GM12874 (cell line): ENCODE measurements around the gene ZNF500.

Experiments used
- CTCF ChIP-seq: IDR thresholded peaks from 2 replicates; pipeline ENCODE4 v1.5.1; 2011; ENCODE audit warnings: low read depth, mild to moderate bottlenecking, control low read depth, low read length, moderate library complexity; ENCODE audit not compliant: insufficient read depth

Gene ZNF500

GRCh38 chr16:4746215-4746614 is 20.7 kb downstream of the ZNF500 start:
- no peak for TF ChIP-seq CTCF

DNA sequence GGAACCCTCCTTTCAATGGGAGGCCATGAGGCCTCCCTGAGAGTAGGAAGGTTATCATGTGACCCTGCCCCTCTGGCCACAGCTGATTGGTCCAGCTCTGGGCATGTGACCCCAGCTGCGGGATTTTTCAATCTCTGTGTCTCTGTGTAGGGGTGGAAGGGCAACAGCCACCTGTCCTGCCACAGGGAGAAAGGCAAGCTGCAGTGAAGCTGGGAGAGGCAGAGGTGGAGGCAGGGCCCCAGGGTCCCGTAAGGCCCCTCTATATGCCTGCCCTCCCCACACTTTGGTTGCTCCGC is 21.7 kb downstream of the ZNF500 start:
- no peak for TF ChIP-seq CTCF

DNA sequence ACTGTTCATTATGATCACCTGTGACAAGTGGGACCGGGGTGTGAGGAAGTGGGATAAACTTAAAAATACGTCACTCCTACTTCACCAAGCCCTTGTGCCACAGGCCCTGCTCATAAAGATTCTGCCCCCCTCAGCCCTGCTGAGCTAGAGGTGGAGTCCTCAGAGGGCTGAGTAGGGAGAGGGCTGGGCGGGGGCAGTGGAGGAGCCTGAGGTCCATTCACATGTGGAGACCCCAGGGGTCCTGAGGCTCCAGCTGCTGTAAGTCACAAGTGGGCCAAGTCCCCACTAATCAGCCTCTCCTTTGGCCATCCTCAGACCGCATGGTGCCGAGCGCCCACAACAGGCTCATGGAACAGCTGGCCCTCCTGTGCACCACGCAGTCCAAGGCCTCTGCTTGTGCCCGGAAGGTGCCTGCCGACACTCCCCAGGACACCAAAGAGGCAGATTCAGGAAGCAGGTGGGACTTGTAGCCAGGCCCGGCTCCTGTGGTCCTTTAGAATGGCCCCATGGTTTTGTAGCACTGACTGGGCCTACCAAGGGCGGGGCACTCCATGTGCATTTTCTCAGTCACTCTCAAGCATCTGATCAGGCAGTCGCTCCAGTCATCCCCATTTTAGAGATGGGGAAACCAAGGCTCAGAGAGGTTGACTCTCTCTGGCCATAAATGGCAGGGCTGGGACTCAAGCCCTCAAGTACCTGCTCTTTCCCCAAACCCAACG is 22.2 kb downstream of the ZNF500 start:
- TF ChIP-seq CTCF = no peak

DNA sequence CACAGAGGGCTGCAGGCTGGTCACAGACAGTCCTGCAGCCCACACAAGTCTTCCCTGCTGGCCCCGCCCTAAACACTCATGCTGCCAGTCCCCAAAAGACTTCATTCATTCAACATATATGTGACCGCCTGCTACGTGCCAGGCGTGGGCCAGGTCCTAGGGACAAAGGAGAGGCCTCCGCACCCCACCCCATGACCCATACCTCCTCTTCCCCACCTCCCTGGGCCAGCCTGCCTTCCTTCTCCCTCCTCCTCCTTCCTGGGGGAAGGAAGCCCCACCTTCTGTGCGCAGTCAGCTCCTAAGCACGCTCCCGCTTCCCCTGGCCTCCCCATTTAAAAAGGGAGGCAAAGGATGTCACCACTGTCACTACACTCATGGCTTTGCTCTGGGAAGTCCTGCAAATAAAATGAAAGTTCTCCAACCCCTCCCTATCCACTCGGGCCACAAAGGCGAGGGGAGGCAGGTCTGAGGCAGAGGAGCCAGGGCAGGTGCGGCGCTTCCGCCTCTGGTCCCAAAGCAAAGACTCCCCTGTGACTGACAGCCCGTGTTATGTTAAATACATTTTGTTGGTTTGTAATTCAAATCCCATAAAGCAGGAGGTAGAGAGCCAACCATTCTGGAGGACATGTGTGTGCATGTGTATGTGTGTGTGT is 23.6 kb downstream of the ZNF500 start:
- TF ChIP-seq CTCF = no peak

- TF ChIP-seq CTCF = no peak
Observed at GRCh38 chr16:4737545-4737944, 29.4 kb downstream of the ZNF500 start.

DNA sequence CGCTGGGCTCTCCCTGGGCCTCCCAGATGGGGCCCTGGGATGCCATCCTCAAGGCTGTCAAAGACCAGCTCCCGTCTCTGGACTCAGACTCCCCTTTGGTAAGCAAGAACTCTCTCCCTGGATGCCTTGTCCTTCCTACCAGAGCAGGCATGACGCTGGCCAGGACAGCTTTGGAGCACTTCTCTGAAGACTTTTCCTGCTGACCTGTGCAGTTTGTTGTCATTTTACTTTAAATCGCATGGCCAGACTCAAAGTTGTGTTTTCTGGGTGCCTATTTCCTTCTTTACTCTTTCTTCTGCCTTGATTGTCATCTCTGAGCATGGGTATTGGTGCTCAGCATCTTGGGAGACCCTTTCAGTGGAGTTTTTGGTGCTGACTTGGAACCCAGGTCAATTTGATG is 30.4 kb downstream of the ZNF500 start:
- no peak for TF ChIP-seq CTCF

DNA sequence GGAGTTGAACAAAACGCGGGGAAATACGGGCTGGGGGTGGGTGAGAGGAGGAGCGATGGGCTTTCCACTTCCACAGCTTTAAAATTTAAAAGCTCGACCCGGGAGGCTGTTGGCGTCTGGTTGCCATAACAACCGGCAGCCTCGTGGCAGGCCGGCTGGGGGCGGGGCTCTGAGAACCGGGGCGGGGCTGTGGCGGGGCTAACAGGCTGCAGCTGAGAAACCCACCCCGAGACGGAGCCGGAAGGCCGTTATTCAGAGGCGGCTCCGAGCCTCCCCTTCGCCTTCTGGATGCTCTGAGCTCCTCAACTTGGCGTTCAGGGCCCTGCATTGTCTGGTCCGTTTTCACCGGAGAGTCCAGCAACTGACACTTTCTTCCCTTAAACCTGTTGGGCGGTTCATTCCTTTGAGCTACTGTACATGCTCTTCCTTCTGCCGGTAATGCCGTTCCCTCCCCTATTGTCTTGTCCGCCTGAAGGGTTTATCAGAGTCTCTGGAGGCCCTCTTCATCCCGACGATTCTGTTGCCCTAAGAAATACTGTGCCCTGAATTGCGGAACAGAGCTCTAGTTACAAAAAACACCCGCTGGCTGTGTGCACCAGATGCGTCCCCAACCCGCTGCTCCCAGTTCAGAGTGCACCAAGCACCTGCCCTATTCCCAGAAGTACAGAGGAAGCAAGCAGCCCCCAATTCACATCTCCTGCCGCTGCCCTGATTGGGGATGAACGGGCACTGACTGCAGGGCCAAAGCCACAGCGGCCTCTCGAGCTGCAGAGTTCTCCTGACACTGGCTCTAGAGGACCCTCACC is 32.0 kb downstream of the ZNF500 start:
- no peak for TF ChIP-seq CTCF
